8988T (cell line): ENCODE results near the gene WNT5B.

Source experiments
- DNase-seq: peaks from one replicate; pipeline ENCODE4 v3.0.0; 2011

The WNT5B gene

GRCh38 chr12:1628666-1629337 is at the start of gene WNT5B:
WNT5B (plus strand) TSS chr12:1629231; CDS start chr12:1631355, 2,124 bp downstream.
- DNase-seq: no peak

- DNase-seq: no peak
These were observed 49.2 kb upstream of the WNT5B start for GRCh38 chr12:1579651-1580435.

- no peak for DNase-seq
These were observed 48.5 kb upstream of the WNT5B start for GRCh38 chr12:1580526-1580925.

- no peak for DNase-seq
These were observed 46.9 kb upstream of the WNT5B start for GRCh38 chr12:1581973-1582708.

- no peak for DNase-seq
These were observed 46.4 kb upstream of the WNT5B start for GRCh38 chr12:1582709-1583050.

GRCh38 chr12:1583421-1584078 is 45.5 kb upstream of the WNT5B start:
- DNase-seq: no peak

- no peak for DNase-seq
These were observed 44.7 kb upstream of the WNT5B start for GRCh38 chr12:1584326-1584725.

GRCh38 chr12:1587927-1588574 is 41.0 kb upstream of the WNT5B start:
- DNase-seq: no peak

GRCh38 chr12:1588575-1588947 is 40.5 kb upstream of the WNT5B start:
- no peak for DNase-seq

- no peak for DNase-seq
These were observed 38.6 kb upstream of the WNT5B start for GRCh38 chr12:1590221-1590979.

GRCh38 chr12:1591034-1591433 is 38.0 kb upstream of the WNT5B start:
- DNase-seq: no peak

GRCh38 chr12:1591543-1591942 is 37.5 kb upstream of the WNT5B start:
- DNase-seq: no peak

- no peak for DNase-seq
These were observed 36.4 kb upstream of the WNT5B start for GRCh38 chr12:1592444-1593173.

- DNase-seq: no peak
These were observed 35.6 kb upstream of the WNT5B start for GRCh38 chr12:1593174-1594005.

- DNase-seq: no peak
These were observed 35.1 kb upstream of the WNT5B start for GRCh38 chr12:1594006-1594260.

- no peak for DNase-seq
These were observed 34.6 kb upstream of the WNT5B start, which contains the start of gene FBXL14 for GRCh38 chr12:1594261-1595025. FBXL14 (minus strand) TSS chr12:1594581; CDS start chr12:1594066, 515 bp downstream.

GRCh38 chr12:1595026-1595561 is 33.9 kb upstream of the WNT5B start:
- DNase-seq: no peak

- no peak for DNase-seq
These were observed 33.2 kb upstream of the WNT5B start for GRCh38 chr12:1595690-1596347.

GRCh38 chr12:1598757-1599156 is 30.3 kb upstream of the WNT5B start:
- no peak for DNase-seq
